GM19239 (cell line): Measurements from ENCODE around the gene ZNRF1.

ENCODE experiments used
- DNase-seq: peaks from one replicate; pipeline ENCODE4 v3.0.0; 2011; ENCODE audit warnings: low spot score; ENCODE audit not compliant: insufficient read length
- FAIRE-seq: peaks from 2 replicates; lab custom pipeline; 2011; peaks lifted over from hg19 to GRCh38; lab: Jason Lieb, UNC

Gene ZNRF1

GRCh38 chr16:75052481-75053202 is 53.8 kb downstream of the ZNRF1 start:
- DNase-seq (no peak), FAIRE-seq (no peak)

- DNase-seq (no peak), FAIRE-seq (no peak)
These were observed 55.1 kb downstream of the ZNRF1 start for GRCh38 chr16:75053791-75054555.

- DNase-seq, result no peak
- FAIRE-seq, result no peak
These were observed 55.7 kb downstream of the ZNRF1 start for GRCh38 chr16:75054556-75054947.

- FAIRE-seq, result no peak
- DNase-seq, result no peak
These were observed 60.0 kb downstream of the ZNRF1 start for GRCh38 chr16:75058806-75059205.

- DNase-seq (no peak), FAIRE-seq (no peak)
These were observed 60.6 kb downstream of the ZNRF1 start for GRCh38 chr16:75059411-75059810.

GRCh38 chr16:75060723-75061122 is 61.9 kb downstream of the ZNRF1 start:
- FAIRE-seq (no peak), DNase-seq (no peak)

GRCh38 chr16:75061669-75062068 is 62.8 kb downstream of the ZNRF1 start:
- FAIRE-seq, result no peak
- no peak for DNase-seq

- DNase-seq (no peak), FAIRE-seq (no peak)
These were observed 63.5 kb downstream of the ZNRF1 start for GRCh38 chr16:75062135-75062975.

- no peak for FAIRE-seq
- no peak for DNase-seq
These were observed 64.1 kb downstream of the ZNRF1 start for GRCh38 chr16:75062976-75063346.

GRCh38 chr16:75063549-75064088 is 64.8 kb downstream of the ZNRF1 start:
- FAIRE-seq (no peak), DNase-seq (no peak)

GRCh38 chr16:75064403-75065148 is 65.8 kb downstream of the ZNRF1 start:
- DNase-seq, result no peak
- peak; percentile 8 for FAIRE-seq

- DNase-seq (no peak), FAIRE-seq (no peak)
These were observed 66.3 kb downstream of the ZNRF1 start for GRCh38 chr16:75065149-75065505.

- FAIRE-seq (no peak), DNase-seq (no peak)
These were observed 66.8 kb downstream of the ZNRF1 start for GRCh38 chr16:75065521-75066149.

- DNase-seq (no peak), FAIRE-seq (no peak)
These were observed 68.1 kb downstream of the ZNRF1 start for GRCh38 chr16:75066861-75067447.

GRCh38 chr16:75068085-75069031 is 69.5 kb downstream of the ZNRF1 start:
- FAIRE-seq (no peak), DNase-seq (no peak)

- DNase-seq (no peak), FAIRE-seq (no peak)
These were observed 71.4 kb downstream of the ZNRF1 start for GRCh38 chr16:75070012-75070841.

- FAIRE-seq, result no peak
- no peak for DNase-seq
These were observed 72.8 kb downstream of the ZNRF1 start for GRCh38 chr16:75071621-75072020.
